Measurements from ENCODE around the gene SLC8A2.
"Not testable (repeated sequence)": the region's sequence is repeated elsewhere in the genome, so short reads cannot be mapped to it uniquely, and the experiment has no call there.

SLC8A2 gene

GRCh38 chr19:47487551-47488515 lies 16.1 kb upstream of the SLC8A2 start:
- DNase-seq (ENCODE audit: low spot score): no peak

GRCh38 chr19:47486900-47487299 lies 15.2 kb upstream of the SLC8A2 start:
- no peak for DNase-seq (ENCODE audit: low spot score)

GRCh38 chr19:47486220-47486619 lies 14.5 kb upstream of the SLC8A2 start:
- DNase-seq (ENCODE audit: low spot score): not testable (repeated sequence)

GRCh38 chr19:47485210-47485609 lies 13.5 kb upstream of the SLC8A2 start:
- DNase-seq (ENCODE audit: low spot score): no peak

- DNase-seq (ENCODE audit: low spot score): peak; percentile 94
Measured at GRCh38 chr19:47483800-47484690, 12.4 kb upstream of the SLC8A2 start, which contains the start of gene KPTN. Gene KPTN (minus strand): TSS chr19:47484219. CDS start chr19:47484160, 59 bp downstream.

- no peak for DNase-seq (ENCODE audit: low spot score)
Measured at GRCh38 chr19:47483200-47483599, 11.5 kb upstream of the SLC8A2 start.

GRCh38 chr19:47481460-47482052 lies 9.9 kb upstream of the SLC8A2 start:
- no peak for DNase-seq (ENCODE audit: low spot score)

GRCh38 chr19:47480658-47481057 lies 9.0 kb upstream of the SLC8A2 start:
- DNase-seq (ENCODE audit: low spot score): no peak

- peak; percentile 61 for DNase-seq (ENCODE audit: low spot score)
Measured at GRCh38 chr19:47479701-47480503, 8.2 kb upstream of the SLC8A2 start.

- no peak for DNase-seq (ENCODE audit: low spot score)
Measured at GRCh38 chr19:47476438-47476972, 4.8 kb upstream of the SLC8A2 start.

- DNase-seq (ENCODE audit: low spot score): no peak
Measured at GRCh38 chr19:47475465-47475864, 3.8 kb upstream of the SLC8A2 start.

- DNase-seq (ENCODE audit: low spot score): no peak
Measured at GRCh38 chr19:47473336-47473735, 1.6 kb upstream of the SLC8A2 start.

- DNase-seq (ENCODE audit: low spot score): no peak
Measured at GRCh38 chr19:47471381-47471732, 336 bp downstream of the SLC8A2 start.

- no peak for DNase-seq (ENCODE audit: low spot score)
Measured at GRCh38 chr19:47470447-47471195, 1.1 kb downstream of the SLC8A2 start.

- no peak for DNase-seq (ENCODE audit: low spot score)
Measured at GRCh38 chr19:47469719-47470118, 2.0 kb downstream of the SLC8A2 start.

GRCh38 chr19:47469363-47469700 lies 2.4 kb downstream of the SLC8A2 start:
- no peak for DNase-seq (ENCODE audit: low spot score)

GRCh38 chr19:47467914-47468313 lies 3.8 kb downstream of the SLC8A2 start:
- DNase-seq (ENCODE audit: low spot score): no peak

- no peak for DNase-seq (ENCODE audit: low spot score)
Measured at GRCh38 chr19:47465957-47466356, 5.7 kb downstream of the SLC8A2 start.

- no peak for DNase-seq (ENCODE audit: low spot score)
Measured at GRCh38 chr19:47464675-47465419, 6.8 kb downstream of the SLC8A2 start.

- DNase-seq (ENCODE audit: low spot score): no peak
Measured at GRCh38 chr19:47461876-47462275, 9.8 kb downstream of the SLC8A2 start.
